Smooth muscle cell of the umbilical artery (primary cell): ENCODE results near the gene CYP2D6. TPM values are rescaled to one million over a fixed set of nuclear protein-coding genes. Genes with fewer than 3 reads are reported as not detected.

Source experiments
- total RNA-seq: library from RNA; depleted of rRNA; stranded (reverse); fragments of >200 nt; gene quantifications from 2 replicates; pipeline ENCODE4 v1.2.3, GENCODE V29; 2014

Gene CYP2D6
- 0.30 and 0.42 TPM in 2 replicates for total RNA-seq

GRCh38 chr22:42130639-42131431, at the start of gene CYP2D6:
Gene CYP2D6 (minus strand): TSS chr22:42130810. CDS start chr22:42130791, 19 bp downstream.

GRCh38 chr22:42090596-42091454, 39.8 kb downstream of the CYP2D6 start, which contains the start of gene NDUFA6:
Gene NDUFA6 (minus strand): TSS chr22:42090772. CDS start chr22:42090744, 28 bp downstream.

GRCh38 chr22:42079319-42080251, 51.0 kb downstream of the CYP2D6 start, which contains the start of gene SMDT1:
Gene SMDT1 (plus strand): TSS chr22:42079700. CDS start chr22:42079769, 69 bp downstream.

Other genes with a start within 250 kb of the CYP2D6 start
- not detected in 2 replicates for gene SHISA8, start 215.7 kb downstream of the CYP2D6 start, total RNA-seq
- 0.05 TPM in 1 of 2 replicates, not detected in the other for gene TNFRSF13C, start 204.0 kb downstream of the CYP2D6 start, total RNA-seq
- gene CENPM, start 183.7 kb downstream of the CYP2D6 start, total RNA-seq = 1.2 and 7.6 TPM in 2 replicates
- gene SEPTIN3, start 161.4 kb downstream of the CYP2D6 start, total RNA-seq = 0.28 and 0.30 TPM in 2 replicates
- gene WBP2NL, start 132.0 kb downstream of the CYP2D6 start, total RNA-seq = 0.59 and 0.60 TPM in 2 replicates
- gene NAGA, start 60.0 kb downstream of the CYP2D6 start, total RNA-seq = 42.1 and 45.7 TPM in 2 replicates
- gene PHETA2, start 56.6 kb downstream of the CYP2D6 start, total RNA-seq = 15.7 and 22.6 TPM in 2 replicates
- gene SMDT1, start 51.1 kb downstream of the CYP2D6 start, total RNA-seq = 2.0 and 2.7 TPM in 2 replicates
- 28.5 and 54.6 TPM in 2 replicates for gene NDUFA6, start 40.0 kb downstream of the CYP2D6 start, total RNA-seq
- 16.6 and 32.8 TPM in 2 replicates for gene TCF20, start 139.8 kb upstream of the CYP2D6 start, total RNA-seq